T-helper 1 cell (primary cell): ENCODE data around the gene XRCC6.

Experiments used
- DNase-seq, 5 donors: peaks; one replicate each; pipeline ENCODE4 v3.0.0-alpha.2; 2012 to 2020

XRCC6 gene

GRCh38 chr22:41688365-41689211 lies 67.5 kb downstream of the XRCC6 start, which contains the start of gene SNU13:
TSS of gene SNU13 (minus strand) at chr22:41688867. CDS start at chr22:41688796, 71 bp downstream.
- peak; percentile 83 to 95 (median 91) for DNase-seq

GRCh38 chr22:41690476-41690875 lies 69.4 kb downstream of the XRCC6 start:
- no peak for DNase-seq

DNA sequence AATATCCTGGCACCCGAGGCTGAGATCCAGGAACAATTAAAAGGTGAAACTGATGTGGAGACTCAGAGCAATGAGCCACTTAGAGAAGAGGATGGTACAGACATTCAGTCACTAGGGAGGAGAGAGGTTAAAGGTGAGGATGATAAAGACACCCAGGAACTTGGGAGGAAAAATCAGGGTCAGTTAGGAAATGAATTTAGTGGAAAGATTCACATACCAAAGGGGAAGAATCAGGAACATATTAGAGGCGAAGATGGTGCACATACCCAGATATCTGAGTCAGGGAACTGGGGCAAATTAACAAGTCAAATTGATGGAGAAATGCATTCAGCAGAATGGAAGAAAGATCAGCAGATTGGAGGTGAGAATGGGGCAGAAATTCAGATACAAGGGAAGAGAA lies 74.1 kb downstream of the XRCC6 start:
- no peak for DNase-seq

DNA sequence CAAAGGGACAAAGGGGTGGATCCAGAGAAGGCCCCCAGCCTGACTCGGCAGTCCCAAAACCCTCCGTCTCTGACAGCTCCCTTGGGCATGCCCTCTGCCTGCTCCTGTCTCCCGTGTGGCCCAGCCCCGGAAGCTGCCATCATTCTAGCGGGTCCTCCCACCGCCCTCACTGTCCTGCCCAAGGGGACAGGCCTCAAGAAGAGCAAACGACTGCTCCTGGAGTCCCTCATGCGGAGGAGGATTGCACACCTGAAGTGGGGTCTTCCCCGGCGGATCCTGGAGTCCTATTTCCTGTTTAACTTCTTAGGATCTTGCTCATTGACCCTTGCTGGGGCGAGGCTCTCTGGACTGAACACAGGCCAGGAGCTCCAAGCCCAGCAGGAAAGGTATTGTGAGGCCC lies 75.6 kb downstream of the XRCC6 start:
- DNase-seq, result no peak

- peak; percentile 74 to 92 (median 80) for DNase-seq
Observed at GRCh38 chr22:41697126-41697775, 76.2 kb downstream of the XRCC6 start.

DNA sequence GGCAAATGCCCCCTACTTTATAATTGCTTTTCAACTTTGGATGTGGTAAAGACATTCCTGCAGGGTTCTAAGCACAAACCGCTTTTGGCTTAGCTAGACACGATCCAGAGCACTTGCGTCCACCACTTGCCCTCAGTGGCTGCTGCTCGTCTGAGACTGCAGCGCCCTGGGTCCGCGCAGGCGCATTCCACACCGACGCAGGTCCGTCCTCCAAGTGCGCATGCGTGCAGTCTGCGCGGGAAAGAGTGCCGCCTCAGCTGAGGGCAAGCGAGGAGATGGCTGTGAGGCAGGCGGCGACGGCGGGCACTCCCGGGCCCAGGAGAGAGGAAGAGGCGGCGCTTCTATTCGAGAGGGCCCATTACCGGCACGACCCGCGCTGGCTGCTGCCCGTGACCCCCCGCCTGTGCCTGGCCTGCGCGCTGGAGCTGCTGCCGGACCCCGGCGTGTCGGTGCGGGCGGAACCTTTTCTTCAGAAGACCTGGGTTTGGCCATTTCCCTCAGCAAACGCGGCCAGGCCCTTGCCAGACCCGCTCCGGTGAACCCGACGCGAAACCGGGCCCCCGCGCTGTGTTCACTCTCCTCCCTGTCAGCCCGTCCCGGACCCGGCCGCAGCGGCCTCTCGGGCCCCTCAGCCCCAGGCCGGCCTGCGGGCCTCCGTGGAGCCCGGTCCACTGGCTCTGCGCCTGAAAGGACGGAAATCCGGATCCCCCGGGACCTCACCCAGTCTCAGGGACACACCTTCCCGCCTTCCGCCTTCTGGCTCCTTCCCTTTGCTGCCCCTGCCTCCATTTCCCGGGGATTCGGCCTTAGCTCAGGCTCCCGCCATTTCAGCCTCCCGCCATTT lies 78.4 kb downstream of the XRCC6 start, which contains the start of gene MEI1:
Gene MEI1, plus strand, starts transcription at position 240 of the 844 bp plus-strand sequence. Its CDS starts 36 bp downstream, at position 276.
- peak; percentile 82 to 92 (median 86) for DNase-seq

DNA sequence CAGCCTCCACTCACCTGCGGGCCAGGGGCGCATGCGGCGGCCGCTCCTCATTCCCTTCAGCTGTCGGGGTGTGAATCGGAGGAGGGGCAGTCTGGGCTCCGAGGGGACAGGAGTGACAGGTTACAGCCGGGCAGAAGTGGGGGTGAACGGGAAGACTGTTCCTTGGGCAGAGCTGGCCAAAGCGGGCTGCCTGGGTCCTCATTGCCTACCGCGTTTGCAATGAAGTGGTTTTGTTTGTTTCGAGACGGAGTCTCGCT lies 78.9 kb downstream of the XRCC6 start:
- DNase-seq, result no peak

- no peak for DNase-seq
Observed at GRCh38 chr22:41702763-41703162, 81.7 kb downstream of the XRCC6 start.

GRCh38 chr22:41709341-41709740 lies 88.2 kb downstream of the XRCC6 start:
- DNase-seq, result no peak

GRCh38 chr22:41713004-41713403 lies 91.9 kb downstream of the XRCC6 start:
- no peak for DNase-seq
